Adrenal gland (tissue), 12 donors: Measurements from ENCODE around the gene PGC. TPM values are rescaled to one million over a fixed set of nuclear protein-coding genes. Genes with fewer than 3 reads are reported as not detected.

Experiments
- DNase-seq, 7 donors: peaks; one replicate each; pipeline ENCODE4 v3.0.0-alpha.2; 2019 to 2020
- H3K27ac ChIP-seq, 5 donors: fragments of 200-600 bp; sonication (generic) in 4 of 5; 1 replicate in 3 of 5; 2 replicates in 2 of 5; pipeline versions ENCODE4 v1.5.1 to v1.8.0; 2016 to 2020; ENCODE audit warnings: mild to moderate bottlenecking in 1 of 5
- H3K27me3 ChIP-seq: fragments of 200-600 bp; 2 replicates; pipeline ENCODE4 v1.8.0; 2021
- H3K36me3 ChIP-seq, 2 donors: fragments of 200-600 bp; replicated peaks in 1 of 2; 1 replicate in 1 of 2; 2 replicates in 1 of 2; pipeline versions ENCODE4 v1.5.1 to v1.8.0; 2018 to 2022
- H3K4me1 ChIP-seq, 2 donors: fragments of 200-600 bp; replicated peaks in 1 of 2; 1 replicate in 1 of 2; 2 replicates in 1 of 2; pipeline versions ENCODE4 v1.5.1 to v1.8.0; 2018 to 2021
- H3K4me3 ChIP-seq, 4 donors: fragments of 200-600 bp; sonication (generic) in 3 of 4; one replicate each; pipeline ENCODE4 v1.5.1; 2016 to 2018
- H3K9me3 ChIP-seq, 3 donors: fragments of 200-600 bp; sonication (generic) in 1 of 3; replicated peaks in 1 of 3; 1 replicate in 2 of 3; 2 replicates in 1 of 3; pipeline versions ENCODE4 v1.5.1 to v1.8.0; 2016 to 2021
- POLR2A ChIP-seq, 2 donors: fragments of 450-650 bp; IDR thresholded peaks; one replicate each; pipeline ENCODE4 v1.6.1; 2017; ENCODE audit warnings: antibody characterized with exemption in 2 of 2, mild to moderate bottlenecking in 2 of 2, moderate library complexity in 1 of 2
- WGBS, 4 donors: extraction: QIAGEN DNeasy Blood & Tissue Kit in 2 of 4; methylation state at CpG; one replicate each; pipeline versions ENCODE4 v1.1.5 to v1.1.7; 2013 to 2017; 5-methylcytosine and 5-hydroxymethylcytosine counted together
- intact Hi-C, 2 donors: fragments of 100-400 bp; cut with DNase I; formaldehyde crosslinking; loops; one replicate each; pipeline versions ENCODE4 v1.14.1 to v1.15.0; 2022 to 2023
- polyA plus RNA-seq, 3 donors: library from polyadenylated mRNA; stranded (reverse); fragments of 200-250 nt in 2 of 3; fragments of 350-450 nt in 1 of 3; fragmentation: Illumina TruSeq in 1 of 3; extraction: RNeasy Lipid Tissue Mini Kit (QIAGEN cat#74804) in 1 of 3; gene quantifications; one replicate each; pipeline ENCODE4 v1.2.3, GENCODE V29; 2013 to 2014
- total RNA-seq, 9 donors: library from RNA; depleted of rRNA in 4 of 9; stranded (reverse); fragments of >200 nt in 4 of 9; fragments of 120-200 nt in 1 of 9; fragmentation: NEBNext Ultra II Directional in 1 of 9; extraction: Animal tissue kit (Norgen Biotek cat#: 25700) in 1 of 9; gene quantifications; one replicate each; pipeline versions ENCODE4 v1.1.0 to v1.2.4, GENCODE V29; 2013 to 2023
- TF ChIP-seq, protein P1 (sequence below), 6 experiments: fragments of 450-650 bp in 4 of 6; fragments of 200-600 bp in 2 of 6; sonication (generic) in 1 of 6; IDR thresholded peaks; 1 replicate in 5 of 6; 2 replicates in 1 of 6; pipeline versions ENCODE4 v1.5.1 to v1.8.0; 2016 to 2021; ENCODE audit warnings: antibody characterized with exemption in 6 of 6, mild to moderate bottlenecking in 2 of 6, moderate library complexity in 1 of 6
- donor health status: healthy with polysubstance abuse.
- donor health status: Bipolar disorder and iron deficiency.
- donor health status: DM: yes; HTN: yes; CAD: no.
- donor health status: DM: no; HTN: no; CAD: no.
- donor health status: DM: no; HTN: no; CAD: no.
- donor health status: DM: yes; HTN: yes; CAD: no.

The PGC gene
- total and polyA plus RNA-seq, 12 donors, result 0.57 to 1.6 (median 1.1) TPM; not detected in 8

DNA sequence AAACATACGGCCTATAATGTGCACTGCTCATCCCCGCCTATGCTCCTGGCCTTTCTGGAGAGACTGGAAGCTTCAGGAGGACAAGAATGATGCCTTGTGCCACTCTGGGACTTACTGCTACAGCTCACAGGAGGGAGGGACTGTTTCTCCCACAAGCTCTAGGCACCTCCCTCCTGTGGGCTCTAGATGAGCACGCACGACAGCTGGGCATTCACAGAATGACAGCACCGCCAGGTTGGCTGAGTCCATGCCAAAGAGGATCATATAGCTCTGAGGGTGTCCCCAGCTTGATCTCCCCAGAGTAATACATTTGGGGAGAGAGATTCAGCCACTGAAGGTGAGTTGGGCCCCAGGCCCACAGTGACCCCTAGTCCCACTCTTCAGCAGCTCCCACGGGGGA is 10.1 kb upstream of the PGC start:
- WGBS, 4 donors, result 80 to 100% (median 92%) methylated on average over 1 to 6 of the region's 6 CpGs
- DNase-seq, result no peak
- Histone ChIP-seq H3K4me1 (no peaks in the 10 kb centered on the region), H3K36me3 (no peaks in the 10 kb centered on the region), H3K4me3 (no peak overlapping the region), H3K27ac (no peak overlapping the region), H3K27me3 (no peaks in the 10 kb centered on the region), H3K9me3 (no peaks in the 10 kb centered on the region)
- intact Hi-C loops, result no loop called here
- no peak for TF ChIP-seq POLR2A (IDR thresholded peaks at IDR 0.05)
- TF ChIP-seq, protein P1, sequence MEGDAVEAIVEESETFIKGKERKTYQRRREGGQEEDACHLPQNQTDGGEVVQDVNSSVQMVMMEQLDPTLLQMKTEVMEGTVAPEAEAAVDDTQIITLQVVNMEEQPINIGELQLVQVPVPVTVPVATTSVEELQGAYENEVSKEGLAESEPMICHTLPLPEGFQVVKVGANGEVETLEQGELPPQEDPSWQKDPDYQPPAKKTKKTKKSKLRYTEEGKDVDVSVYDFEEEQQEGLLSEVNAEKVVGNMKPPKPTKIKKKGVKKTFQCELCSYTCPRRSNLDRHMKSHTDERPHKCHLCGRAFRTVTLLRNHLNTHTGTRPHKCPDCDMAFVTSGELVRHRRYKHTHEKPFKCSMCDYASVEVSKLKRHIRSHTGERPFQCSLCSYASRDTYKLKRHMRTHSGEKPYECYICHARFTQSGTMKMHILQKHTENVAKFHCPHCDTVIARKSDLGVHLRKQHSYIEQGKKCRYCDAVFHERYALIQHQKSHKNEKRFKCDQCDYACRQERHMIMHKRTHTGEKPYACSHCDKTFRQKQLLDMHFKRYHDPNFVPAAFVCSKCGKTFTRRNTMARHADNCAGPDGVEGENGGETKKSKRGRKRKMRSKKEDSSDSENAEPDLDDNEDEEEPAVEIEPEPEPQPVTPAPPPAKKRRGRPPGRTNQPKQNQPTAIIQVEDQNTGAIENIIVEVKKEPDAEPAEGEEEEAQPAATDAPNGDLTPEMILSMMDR (IDR thresholded peaks at IDR 0.05), result no peak

DNA sequence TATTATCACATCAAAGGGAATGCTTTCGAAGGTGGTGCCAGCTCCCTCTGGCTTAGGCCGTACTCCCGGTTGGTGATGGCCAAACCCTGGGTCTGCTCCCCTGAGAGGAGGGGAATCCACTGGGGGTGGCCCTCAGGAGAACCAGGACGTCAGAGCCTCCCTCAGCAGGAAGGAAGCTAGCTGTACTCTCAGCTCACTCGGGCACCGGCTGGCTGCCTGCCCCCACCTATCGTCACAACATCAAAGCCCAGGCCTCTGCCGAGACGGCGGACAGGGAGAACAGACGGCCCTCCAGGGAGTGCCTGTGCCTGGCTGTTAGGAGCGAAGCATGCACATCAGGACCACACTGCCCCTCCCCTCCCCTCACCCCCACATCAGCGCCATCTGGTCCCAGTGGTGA is 9.2 kb upstream of the PGC start:
- no peak overlapping the region for H3K4me3 ChIP-seq
- WGBS, 4 donors, result 69 to 93% (median 73%) methylated on average over 2 to 13 of the region's 13 CpGs
- DNase-seq, result no peak
- H3K4me1 ChIP-seq, result no peaks in the 10 kb centered on the region
- intact Hi-C loops, result no loop called here
- no peaks in the 10 kb centered on the region for H3K36me3 ChIP-seq
- no peak for TF ChIP-seq POLR2A (IDR thresholded peaks at IDR 0.05)
- TF ChIP-seq, protein P1 (IDR thresholded peaks at IDR 0.05), result no peak
- no peak overlapping the region for H3K27ac ChIP-seq
- no peaks in the 10 kb centered on the region for H3K9me3 ChIP-seq
- no peaks in the 10 kb centered on the region for H3K27me3 ChIP-seq

DNA sequence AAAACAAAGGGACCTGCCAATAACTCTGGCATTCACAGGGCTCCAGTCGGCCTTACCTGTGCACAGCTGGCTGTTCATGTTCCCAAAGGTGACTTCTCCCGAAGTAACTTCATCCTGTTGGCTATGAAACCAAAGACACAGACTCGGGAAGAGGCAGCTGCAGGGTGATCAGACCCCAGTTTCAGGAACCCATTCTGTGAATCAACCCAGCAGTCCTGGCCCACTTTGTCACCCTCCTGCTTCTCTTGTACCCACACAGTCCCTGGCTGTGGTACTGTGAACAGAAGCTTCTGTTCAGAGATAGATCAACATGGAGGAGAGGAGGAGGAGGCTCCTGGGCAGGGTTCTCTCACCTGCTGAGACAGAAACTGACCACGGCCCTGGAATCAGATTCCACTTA is 8.7 kb upstream of the PGC start:
- no peak for DNase-seq
- Histone ChIP-seq H3K27me3 (no peaks in the 10 kb centered on the region), H3K4me1 (no peaks in the 10 kb centered on the region), H3K36me3 (no peaks in the 10 kb centered on the region), H3K4me3 (no peak overlapping the region), H3K27ac (no peak overlapping the region), H3K9me3 (no peaks in the 10 kb centered on the region)
- 72 to 100% (median 80%) methylated on average over 2 to 4 of the region's 4 CpGs for WGBS, 4 donors
- intact Hi-C loops, result no loop called here
- no peak for TF ChIP-seq POLR2A (IDR thresholded peaks at IDR 0.05)
- TF ChIP-seq, protein P1 (IDR thresholded peaks at IDR 0.05), result no peak

DNA sequence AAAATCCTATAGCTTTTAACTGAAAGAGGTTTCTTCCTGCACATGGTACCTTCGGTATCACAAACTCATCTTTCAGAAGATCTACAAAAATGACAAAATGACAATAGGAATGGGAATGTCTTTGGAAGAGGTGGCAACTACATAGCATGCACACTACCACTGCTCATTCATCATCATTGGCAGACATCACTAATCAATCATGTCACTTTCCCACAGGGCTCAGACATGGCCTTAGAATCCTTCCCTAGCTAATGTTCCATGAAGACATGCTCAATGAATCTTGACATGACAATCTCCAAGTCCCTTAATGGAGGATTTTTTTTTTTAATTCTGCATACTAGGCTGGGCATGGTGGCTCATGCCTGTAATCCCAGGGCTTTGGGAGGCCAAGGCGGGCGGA is 3.2 kb upstream of the PGC start:
- TF ChIP-seq POLR2A (IDR thresholded peaks at IDR 0.05), result no peak
- TF ChIP-seq, protein P1 (IDR thresholded peaks at IDR 0.05), result no peak
- no peak overlapping the region for H3K27ac ChIP-seq
- WGBS, 4 donors, result 96 to 97% (median 96%) methylated on average over 3 of the region's 3 CpGs
- H3K4me1 ChIP-seq, result no peaks in the 10 kb centered on the region
- H3K36me3 ChIP-seq, result no peaks in the 10 kb centered on the region
- H3K4me3 ChIP-seq, result no peak overlapping the region
- H3K9me3 ChIP-seq, result no peaks in the 10 kb centered on the region
- H3K27me3 ChIP-seq, result no peaks in the 10 kb centered on the region
- DNase-seq, result no peak
- intact Hi-C loops, result no loop called here
